Activated T-cell treated with anti-CD3 and anti-CD28 coated beads for 24 hours (primary cell): Measurements from ENCODE around the gene KCNF1.

Experiments used
- DNase-seq: peaks from one replicate; pipeline ENCODE4 v3.0.0-alpha.2; 2020; ENCODE audit warnings: low read depth

KCNF1 gene

DNA sequence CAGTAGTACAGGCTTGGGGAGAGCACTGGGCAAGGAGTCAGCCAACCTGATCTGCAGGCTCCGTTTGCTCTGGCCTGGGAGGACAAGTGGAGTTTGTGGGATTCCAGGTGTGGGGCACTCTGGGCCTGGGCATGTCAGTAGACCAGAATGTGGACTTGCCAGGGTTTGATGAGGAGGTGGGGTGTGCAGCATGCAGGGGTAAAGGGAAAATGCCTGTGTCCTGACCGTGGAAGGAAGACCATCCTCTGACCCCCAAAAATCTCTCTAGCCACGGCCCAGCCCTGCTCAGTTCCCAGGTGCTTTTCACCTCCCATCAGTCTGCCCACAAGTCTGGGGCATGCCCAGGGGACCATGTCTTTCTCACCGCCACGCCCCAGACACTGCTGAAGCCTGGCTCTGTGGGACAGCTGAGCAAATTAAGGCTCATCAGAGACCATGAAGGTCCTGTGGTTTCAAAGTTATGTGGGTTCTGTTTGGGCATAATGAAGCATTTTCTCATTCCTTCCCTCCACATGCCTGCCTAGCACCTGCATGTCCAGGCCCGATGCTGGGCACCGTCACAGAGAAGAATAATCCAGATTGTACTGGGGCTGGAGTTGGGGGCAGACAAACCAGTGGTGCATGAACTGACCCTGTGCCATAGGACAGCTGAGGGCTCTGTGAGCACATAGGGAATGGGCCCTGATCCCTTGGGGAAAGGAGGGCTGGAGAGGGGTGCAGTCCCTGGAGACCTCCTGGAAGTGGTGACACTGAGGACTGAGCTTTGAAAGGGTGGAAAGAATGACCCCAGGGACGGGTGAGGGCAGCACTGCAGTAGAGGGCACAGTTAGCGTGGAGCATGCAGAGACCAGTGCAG is 6.5 kb upstream of the KCNF1 start:
- DNase-seq: no peak

DNA sequence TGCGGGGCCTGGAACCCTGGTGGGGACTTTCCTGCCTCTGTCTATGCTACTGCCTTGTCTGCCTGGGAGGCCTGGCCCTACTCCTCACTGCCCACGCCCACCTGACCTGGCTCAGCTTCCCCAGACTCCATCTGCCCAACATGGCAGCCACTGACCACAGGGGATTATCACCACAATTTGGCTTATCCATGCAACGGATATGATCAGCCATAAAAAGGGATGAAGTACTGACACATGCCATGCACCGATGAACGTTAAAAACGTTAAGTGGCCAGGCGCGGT is 5.9 kb upstream of the KCNF1 start:
- DNase-seq: no peak

DNA sequence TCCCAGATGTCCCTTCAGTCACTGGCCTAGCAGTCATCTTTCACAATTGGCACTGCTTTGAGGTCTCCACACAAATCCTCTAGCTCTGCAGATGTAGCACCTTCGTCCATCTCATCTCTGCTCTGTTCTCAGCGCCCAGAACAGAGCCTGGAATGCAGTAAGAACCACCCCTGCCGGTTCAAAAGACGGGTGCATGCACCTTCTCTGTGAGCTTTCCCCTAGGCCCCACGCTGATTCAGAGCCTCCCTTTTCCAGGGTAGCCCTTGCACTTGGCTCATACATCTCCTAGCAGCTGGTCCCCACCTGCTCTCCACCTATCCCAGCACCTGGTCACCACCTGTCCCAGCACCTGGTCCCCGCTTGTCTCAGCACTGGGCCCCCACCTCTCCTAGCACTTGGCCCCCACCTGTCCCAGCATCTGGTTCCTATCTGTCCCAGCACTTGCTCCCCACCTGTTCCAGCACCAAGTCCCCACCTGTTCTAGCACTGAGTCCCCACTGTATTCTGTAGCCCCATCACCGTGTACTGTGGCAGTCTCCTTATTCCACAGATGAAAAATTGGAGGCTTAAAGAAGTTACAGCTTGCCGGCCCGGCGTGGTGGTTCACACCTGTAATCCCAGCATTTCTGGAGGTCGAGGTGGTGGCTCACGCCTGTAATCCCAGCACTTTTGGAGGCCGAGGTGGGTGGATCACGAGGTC is 4.7 kb upstream of the KCNF1 start:
- no peak for DNase-seq

DNA sequence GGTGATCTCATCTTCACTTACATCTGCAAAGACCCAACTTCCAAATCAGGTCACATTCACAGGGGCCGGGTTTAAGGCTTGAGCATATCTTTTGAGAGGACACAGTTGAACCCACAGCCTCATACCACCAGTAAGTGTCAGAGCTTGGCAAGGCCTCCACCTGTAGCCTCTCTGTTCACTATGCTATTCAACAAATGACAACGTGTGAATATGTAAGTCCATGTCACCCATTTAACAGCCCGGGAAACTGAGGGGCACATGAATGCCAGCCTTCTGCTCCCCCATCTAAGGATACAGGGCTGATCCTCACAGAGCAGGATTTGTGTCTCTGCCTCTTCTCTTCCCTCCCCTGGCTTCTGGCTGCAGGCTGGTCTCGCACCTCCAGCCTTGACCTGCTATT is 3.5 kb upstream of the KCNF1 start:
- no peak for DNase-seq

DNA sequence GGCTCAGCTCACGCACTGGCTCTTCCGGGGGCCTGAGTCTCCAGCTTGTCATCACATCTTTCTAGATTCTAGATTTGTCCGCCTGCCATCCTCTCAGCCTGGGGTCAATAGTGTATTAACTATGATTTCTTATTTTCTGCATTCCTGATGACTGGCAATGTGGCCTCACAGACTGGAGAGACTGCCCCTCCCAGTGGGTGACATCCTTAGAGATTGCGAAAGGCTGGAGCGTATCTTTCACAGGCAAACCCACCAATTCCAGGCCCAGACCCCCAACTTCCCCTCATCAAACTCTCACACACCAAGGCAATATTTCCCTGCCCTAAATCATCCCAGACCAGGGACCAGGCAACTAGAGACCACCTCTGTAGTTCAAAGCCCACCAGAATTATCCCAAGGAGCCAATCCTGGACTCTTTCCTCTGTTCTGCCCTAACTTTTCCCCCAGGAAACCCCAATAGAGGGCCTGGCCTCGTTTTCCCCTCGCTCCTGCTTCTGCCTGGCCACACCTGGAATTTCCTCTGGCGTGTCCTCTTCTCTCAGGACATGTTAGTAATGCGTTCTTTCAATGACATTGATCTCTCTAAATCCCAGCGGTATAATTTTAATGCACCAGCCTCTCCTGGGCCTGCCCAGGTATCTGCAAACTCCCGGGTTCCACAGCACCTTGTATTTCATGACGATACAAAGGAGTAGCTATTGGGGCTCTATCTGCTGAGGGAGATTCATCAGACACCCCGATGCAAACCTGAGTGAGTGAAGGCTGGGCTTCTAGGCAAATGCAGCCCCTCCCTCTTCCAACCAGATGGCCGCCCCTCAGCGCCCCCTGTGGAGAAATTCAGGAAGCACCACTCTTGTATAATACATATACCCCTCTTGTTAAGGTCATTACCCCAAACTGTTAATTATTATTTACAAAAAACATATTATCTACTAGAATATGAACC is 2.4 kb upstream of the KCNF1 start:
- no peak for DNase-seq

DNA sequence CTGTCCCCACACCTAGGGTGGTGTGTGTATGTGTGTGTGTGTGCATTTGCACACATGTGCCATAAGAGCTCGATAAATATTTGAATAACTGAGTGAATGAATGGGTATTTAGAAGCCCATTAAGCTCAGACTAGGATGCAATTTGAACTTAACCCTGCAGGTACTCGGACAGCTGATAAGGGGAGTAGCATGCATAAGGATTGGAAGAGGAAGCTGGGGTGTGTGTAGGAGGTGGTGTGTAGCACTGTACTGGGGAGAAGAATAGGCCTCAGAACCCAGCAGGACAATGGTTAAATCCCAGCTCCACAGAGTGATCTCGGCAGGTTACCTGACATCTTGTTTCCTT is 1.8 kb upstream of the KCNF1 start:
- DNase-seq: no peak

DNA sequence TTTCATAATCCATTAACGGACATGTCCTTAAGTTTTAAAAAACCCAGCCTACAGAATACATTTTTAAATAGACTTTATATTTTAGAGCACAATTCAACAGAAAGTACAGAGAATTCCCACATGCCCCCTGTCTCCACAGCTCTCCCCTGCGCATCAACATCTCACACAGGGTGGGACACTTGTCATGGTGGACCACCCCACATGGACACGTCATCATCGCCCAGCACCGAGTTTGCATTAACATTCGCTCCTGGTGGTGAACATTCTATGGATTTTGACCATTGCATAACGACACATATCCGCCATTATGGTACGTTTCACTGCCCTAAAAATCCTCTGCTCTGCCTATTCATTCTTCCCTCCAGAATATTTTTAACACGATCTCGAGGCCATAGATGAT is 1.1 kb upstream of the KCNF1 start:
- DNase-seq: no peak

DNA sequence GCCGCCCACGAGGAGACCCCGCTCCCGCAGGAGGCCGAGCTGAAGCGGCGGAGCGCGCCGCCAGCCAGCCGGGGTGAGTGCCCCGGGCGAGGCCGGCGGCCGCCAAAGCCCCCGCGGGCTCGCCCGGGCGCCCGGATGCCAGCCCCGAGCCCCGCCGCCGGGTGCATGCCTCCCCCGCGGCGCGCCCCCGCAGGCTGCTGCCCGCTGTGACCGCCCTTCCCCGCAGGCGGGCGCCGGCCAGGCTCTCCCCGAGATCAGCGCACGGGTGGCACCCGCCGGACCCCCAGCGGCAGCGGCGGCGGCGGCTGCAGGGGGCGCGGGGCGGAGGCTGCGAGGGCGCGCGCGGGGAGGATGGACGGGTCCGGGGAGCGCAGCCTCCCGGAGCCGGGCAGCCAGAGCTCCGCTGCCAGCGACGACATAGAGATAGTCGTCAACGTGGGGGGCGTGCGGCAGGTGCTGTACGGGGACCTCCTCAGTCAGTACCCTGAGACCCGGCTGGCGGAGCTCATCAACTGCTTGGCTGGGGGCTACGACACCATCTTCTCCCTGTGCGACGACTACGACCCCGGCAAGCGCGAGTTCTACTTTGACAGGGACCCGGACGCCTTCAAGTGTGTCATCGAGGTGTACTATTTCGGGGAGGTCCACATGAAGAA is 470 bp downstream of the KCNF1 start:
- no peak for DNase-seq

DNA sequence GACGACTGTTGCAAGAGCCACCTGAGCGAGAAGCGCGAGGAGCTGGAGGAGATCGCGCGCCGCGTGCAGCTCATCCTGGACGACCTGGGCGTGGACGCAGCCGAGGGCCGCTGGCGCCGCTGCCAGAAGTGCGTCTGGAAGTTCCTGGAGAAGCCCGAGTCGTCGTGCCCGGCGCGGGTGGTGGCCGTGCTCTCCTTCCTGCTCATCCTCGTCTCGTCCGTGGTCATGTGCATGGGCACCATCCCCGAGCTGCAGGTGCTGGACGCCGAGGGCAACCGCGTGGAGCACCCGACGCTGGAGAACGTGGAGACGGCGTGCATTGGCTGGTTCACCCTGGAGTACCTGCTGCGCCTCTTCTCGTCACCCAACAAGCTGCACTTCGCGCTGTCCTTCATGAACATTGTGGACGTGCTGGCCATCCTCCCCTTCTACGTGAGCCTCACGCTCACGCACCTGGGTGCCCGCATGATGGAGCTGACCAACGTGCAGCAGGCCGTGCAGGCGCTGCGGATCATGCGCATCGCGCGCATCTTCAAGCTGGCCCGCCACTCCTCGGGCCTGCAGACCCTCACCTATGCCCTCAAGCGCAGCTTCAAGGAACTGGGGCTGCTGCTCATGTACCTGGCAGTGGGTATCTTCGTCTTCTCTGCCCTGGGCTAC is 1.2 kb downstream of the KCNF1 start:
- no peak for DNase-seq

DNA sequence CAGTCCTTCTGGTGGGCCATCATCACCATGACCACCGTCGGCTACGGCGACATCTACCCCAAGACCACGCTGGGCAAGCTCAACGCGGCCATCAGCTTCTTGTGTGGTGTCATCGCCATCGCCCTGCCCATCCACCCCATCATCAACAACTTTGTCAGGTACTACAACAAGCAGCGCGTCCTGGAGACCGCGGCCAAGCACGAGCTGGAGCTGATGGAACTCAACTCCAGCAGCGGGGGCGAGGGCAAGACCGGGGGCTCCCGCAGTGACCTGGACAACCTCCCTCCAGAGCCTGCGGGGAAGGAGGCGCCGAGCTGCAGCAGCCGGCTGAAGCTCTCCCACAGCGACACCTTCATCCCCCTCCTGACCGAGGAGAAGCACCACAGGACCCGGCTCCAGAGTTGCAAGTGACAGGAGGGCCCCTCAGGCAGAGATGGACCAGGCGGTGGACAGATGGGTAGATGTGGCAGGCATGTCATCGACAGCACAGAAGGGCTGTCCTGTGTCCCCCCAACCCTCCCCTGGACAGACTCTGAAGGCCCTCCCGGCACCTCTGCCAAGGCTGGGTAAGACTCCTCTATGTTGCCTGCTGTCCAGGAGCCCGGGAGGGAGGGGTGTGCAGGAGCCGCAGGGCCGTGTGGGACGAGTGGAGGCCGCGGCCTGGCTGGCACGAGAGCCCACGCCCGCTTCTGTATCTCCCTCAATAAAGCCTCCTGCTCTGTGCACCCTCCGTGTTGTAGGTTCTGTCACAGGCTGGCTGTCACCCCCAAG is 2.0 kb downstream of the KCNF1 start:
- DNase-seq: no peak

DNA sequence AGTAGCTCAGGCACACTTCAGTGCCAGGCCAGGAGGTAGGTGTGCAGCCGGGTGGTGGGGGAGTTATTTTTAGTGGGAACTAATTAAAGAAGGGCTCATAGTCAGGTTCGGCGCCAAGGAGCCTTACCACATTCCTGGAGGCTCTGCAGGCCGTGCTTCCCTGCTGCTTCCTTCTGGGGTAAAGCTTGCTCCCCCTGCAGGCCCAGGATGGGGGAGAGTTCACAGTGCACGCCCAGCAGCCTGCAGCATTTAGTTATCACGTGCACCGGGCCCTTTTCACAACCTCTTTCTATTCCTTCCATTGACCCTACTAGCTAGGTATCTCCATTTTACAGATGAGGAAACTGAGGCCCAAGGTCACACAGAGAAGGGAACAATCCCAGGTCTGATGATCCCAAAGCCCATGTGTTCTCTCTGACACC is 2.5 kb downstream of the KCNF1 start:
- no peak for DNase-seq

DNA sequence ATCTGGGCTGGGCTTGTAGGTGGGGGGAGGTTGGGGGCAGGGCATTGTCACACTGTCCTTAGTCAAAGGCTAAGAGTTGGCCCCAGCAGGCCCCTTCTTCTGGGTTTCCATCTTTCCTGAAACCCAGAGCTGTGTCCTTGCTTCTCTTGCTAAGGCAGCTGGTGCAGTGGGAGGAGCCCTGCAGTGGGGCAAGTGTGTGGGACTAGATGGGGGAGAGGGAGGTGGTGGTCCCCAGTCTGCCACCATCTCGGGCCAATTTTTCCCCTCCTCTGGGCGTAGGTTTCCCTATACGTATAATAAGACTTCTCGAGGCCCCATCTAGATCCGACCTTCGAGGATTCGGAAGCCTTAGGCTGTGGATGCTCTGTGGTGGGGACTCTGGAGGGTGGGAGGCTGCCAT is 3.5 kb downstream of the KCNF1 start:
- DNase-seq: no peak

DNA sequence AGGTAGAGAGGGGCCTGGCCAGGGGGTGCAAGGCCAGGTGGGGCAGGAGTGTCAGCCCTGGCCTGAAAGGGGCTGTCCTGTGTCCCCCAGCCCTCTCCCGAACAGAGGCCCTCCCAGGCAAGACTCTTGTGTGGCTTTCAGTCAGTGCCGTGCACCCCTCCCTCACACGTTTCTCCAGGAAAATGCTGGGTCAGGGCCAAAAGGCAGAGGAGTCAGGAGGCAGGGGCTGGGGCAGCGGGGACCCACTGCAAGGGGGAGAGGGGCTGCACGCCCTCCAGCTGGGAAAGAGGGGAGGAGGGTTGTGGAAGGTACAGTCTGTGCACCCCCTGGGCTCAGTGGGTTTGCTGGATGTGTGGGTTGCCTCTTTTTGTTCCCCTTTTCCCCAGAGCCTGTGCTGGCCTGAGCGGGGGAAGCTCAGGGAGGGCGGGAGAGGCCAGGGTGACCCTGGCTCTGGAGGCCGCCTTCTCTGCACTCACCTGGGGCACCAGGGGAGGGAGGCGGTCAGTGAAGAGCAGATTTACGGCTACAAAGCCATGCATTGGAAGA is 4.1 kb downstream of the KCNF1 start:
- no peak for DNase-seq

DNA sequence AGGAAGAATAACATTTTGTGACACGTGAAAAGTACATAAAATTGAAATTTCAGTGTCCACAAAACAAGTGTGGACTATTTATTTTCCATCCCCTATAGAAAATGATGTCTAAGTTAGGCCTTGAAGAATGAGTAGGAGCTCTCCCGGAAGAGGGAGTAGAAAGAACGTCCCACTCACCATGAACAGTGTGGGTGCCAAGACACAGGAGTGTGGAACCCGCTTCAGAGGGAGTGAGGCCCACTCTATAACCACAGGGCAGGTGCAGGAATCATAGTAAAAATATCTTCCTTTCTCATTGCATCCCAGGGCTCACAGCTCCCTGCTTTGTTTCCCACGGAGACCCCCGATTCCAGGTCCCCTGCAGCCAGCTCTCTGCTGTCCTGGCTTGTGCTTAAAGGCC is 5.2 kb downstream of the KCNF1 start:
- no peak for DNase-seq

DNA sequence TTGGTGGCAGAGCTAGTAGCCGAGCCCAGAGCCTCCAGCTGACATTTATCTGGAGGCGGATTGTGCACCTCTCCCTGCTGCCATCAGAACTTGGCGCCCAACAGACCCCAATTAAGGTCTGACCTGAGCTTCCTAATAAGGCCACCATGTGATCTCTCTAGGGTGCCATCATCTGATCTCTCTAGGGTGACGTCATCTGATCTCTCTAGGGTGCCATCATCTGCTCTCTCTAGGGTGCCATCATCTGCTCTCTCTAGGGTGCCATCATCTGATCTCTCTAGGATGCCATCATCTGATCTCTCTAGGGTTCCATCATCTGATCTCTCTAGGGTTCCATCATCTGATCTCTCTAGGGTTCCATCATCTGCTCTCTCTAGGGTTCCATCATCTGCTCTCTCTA is 6.2 kb downstream of the KCNF1 start:
- no peak for DNase-seq

DNA sequence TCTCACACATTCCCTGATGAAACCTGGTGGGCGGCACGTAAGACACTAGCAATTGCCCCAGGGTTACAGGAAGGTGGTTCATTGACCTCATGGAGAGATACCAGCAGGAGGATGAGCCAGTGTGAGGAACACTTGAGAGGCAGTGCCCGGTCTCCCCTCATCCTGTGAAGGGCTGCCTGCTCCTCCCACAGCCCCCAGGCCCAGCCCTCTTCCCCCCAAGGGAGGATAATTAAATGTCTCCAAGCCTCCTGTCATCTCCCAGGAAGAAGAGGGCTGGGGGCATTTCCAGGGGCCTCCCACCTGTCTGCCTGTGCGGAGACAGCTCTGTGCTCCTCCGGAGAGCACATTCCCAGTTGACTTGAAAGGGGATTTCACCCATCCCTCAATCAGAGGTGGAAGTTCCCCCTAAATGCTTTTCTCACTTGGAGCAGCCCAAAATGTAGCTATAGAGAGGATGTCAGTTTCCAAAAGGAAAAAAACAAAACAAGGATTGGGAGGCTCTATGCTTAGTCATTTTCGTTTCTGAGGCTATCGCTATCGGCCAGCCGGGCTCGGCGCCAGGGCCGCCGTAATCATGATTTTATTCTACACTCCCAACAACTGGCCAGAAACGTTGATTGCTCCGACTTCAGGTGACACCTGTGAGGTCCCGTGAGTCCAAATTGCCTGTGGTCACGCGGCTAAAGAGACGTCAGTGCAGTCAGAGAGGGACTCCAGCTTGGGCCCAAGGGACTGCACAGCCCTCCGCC is 7.1 kb downstream of the KCNF1 start:
- no peak for DNase-seq

DNA sequence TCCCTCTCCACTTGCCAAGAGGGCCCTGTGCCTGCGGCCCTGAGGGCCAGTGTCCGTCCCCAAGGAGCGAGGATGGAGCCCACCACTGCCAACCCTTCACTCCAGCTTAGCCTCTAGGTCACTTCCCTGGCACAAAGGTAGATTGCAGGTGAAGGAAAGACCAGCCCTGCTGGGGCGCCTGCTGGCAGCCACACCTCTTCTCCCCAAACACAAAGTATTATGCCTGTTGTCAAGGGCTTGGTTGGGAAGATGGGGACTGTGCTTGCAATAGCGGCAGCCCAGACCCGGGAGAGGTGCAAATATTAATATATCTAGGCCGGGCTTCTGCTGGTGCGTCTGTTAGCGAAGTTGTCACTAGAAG is 7.7 kb downstream of the KCNF1 start:
- no peak for DNase-seq

DNA sequence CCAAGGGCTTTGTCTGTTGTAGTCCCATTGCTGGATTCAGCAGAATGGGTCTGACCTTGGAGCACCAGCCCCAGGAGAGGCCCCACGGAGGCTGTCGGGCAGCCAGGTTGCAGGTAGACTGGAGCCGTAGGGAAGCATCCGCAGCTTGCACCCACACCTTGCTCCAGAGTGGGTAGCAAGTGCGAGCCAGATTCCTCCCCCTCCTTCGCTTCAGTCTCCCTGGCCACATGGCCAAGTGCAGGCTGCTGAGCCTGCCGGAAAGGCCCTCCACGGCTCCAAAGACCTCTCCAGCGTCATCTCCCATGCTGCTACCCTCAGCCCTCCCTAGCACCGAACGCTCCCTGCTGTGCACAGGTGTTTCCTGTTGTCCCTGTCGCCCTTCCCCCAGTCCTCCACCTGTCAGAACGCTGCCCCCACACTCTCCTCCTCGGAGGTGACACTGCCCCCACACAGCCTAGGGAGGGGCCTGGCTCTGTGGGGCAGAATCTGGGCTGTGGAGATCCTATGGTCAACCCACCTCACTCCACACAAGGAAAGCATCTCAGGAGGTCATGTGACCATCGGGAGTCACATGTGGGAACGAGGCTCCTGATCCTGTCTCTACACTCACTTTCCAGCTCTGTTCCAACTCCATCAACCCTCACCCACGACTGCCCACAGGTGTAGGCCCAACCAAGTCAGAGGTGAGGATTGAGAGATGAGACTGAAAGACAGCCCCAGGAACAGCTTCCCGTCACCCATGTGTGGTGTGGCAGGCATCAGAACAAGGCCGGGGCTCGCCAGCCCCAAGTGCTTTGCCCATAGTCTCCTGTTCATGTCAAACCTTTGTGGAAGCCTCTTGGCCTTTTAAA is 8.3 kb downstream of the KCNF1 start:
- no peak for DNase-seq

DNA sequence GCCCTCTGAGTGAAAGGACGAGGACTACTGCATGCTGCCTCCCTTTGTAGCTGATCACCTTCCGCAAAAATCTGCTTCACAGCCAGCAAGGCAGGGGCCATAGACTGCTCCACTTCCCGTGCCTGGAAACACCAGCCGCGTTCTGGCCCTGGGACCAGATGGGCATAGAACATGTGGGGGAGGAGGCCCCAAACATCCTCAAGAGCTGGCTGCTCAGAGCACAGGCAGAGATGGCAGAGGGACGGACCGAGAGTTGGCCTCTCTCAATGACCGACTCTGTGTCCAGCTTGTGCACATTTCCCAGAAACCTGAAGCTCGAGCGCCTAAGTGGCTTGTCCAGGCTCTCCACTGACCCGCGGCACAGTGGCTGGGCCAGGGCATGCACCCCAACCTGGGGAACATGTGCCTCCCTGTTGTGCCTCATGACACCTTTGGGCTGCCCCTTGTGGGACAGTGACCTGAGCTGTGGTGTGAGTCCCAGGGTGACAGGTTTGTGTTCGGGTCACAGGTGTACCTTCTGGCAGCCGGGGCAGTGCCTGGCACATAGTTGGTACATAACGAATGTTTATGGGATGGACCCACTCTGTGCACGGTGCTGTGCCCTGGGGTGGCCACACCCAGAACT is 9.1 kb downstream of the KCNF1 start:
- DNase-seq: no peak
